SK-N-SH treated with all-trans-retinoic acid at 6 μM for 48 hours (cell line): ENCODE results near the gene TADA2A.

Experiments used
- ATAC-seq: fragments of 200-7000 bp; cut with Tn5 transposase; 3 replicates; pipeline ENCODE4 v1.9.1; 2020; ENCODE audit warnings: mild to moderate bottlenecking, moderate library complexity
- ARNTL ChIP-seq: fragments of 450-650 bp; formaldehyde crosslinking; IDR thresholded peaks from 2 replicates; pipeline ENCODE4 v1.5.0; 2020; ENCODE audit warnings: low read depth, mild to moderate bottlenecking, moderate library complexity, borderline replicate concordance
- BACH2 ChIP-seq: fragments of 250-450 bp; sonication (Bioruptor Pico); IDR thresholded peaks from 2 replicates; pipeline ENCODE4 v1.9.0; 2021; ENCODE audit warnings: mild to moderate bottlenecking, borderline replicate concordance
- CREB5 ChIP-seq: fragments of 250-450 bp; sonication (Bioruptor Pico); IDR thresholded peaks from 2 replicates; pipeline ENCODE4 v1.5.1; 2020; ENCODE audit warnings: low read depth, mild to moderate bottlenecking, moderate library complexity
- CSDC2 ChIP-seq: fragments of 250-450 bp; sonication (Bioruptor Pico); IDR thresholded peaks from 2 replicates; pipeline ENCODE4 v1.5.0; 2020; ENCODE audit warnings: mild to moderate bottlenecking, moderate library complexity
- ESRRG ChIP-seq: fragments of 250-450 bp; sonication (Bioruptor Pico); IDR thresholded peaks from 2 replicates; pipeline ENCODE4 v1.6.1; 2021; ENCODE audit warnings: mild to moderate bottlenecking
- GLIS3 ChIP-seq: fragments of 250-450 bp; sonication (Bioruptor Pico); IDR thresholded peaks from 2 replicates; pipeline ENCODE4 v1.5.0; 2020; ENCODE audit warnings: mild to moderate bottlenecking, moderate library complexity
- ISL1 ChIP-seq: fragments of 250-450 bp; sonication (Bioruptor Pico); IDR thresholded peaks from 2 replicates; pipeline ENCODE4 v2.1.2; 2022; ENCODE audit warnings: mild to moderate bottlenecking, moderate library complexity
- OSR1 ChIP-seq: fragments of 250-450 bp; sonication (Bioruptor Pico); IDR thresholded peaks from 2 replicates; pipeline ENCODE4 v1.8.0; 2022; ENCODE audit warnings: moderate library complexity, mild to moderate bottlenecking, inconsistent platforms
- PPARA ChIP-seq: fragments of 250-450 bp; sonication (Bioruptor Pico); IDR thresholded peaks from 2 replicates; pipeline ENCODE4 v1.5.0; 2020; ENCODE audit warnings: mild to moderate bottlenecking, borderline replicate concordance
- RARB ChIP-seq: fragments of 250-450 bp; sonication (Bioruptor Pico); IDR thresholded peaks from 2 replicates; pipeline ENCODE4 v1.8.0; 2021; ENCODE audit warnings: mild to moderate bottlenecking, moderate library complexity
- SNAI2 ChIP-seq: fragments of 250-450 bp; sonication (Bioruptor Pico); IDR thresholded peaks from 2 replicates; pipeline ENCODE4 v1.5.0; 2020; ENCODE audit warnings: mild to moderate bottlenecking, moderate library complexity
- TOX ChIP-seq: fragments of 250-450 bp; sonication (Bioruptor Pico); IDR thresholded peaks from 2 replicates; pipeline ENCODE4 v1.8.0; 2021; ENCODE audit warnings: mild to moderate bottlenecking, moderate library complexity, borderline replicate concordance
- TSHZ2 ChIP-seq: fragments of 250-450 bp; sonication (Bioruptor Pico); IDR thresholded peaks from 2 replicates; pipeline ENCODE4 v1.5.0; 2020; ENCODE audit warnings: mild to moderate bottlenecking, moderate library complexity
- ZC3H10 ChIP-seq: fragments of 250-450 bp; sonication (Bioruptor Pico); IDR thresholded peaks from 2 replicates; pipeline ENCODE4 v1.5.1; 2021; ENCODE audit warnings: mild to moderate bottlenecking, moderate library complexity
- ZFP30 ChIP-seq: fragments of 450-650 bp; formaldehyde crosslinking; IDR thresholded peaks from 2 replicates; pipeline ENCODE4 v1.5.0; 2022; ENCODE audit warnings: mild to moderate bottlenecking, moderate library complexity
- ZNF565 ChIP-seq: fragments of 450-650 bp; formaldehyde crosslinking; conservative IDR thresholded peaks from 2 replicates; pipeline ENCODE4 v1.5.0; 2020; ENCODE audit warnings: low read depth, mild to moderate bottlenecking, moderate library complexity
- ZNF70 ChIP-seq: fragments of 450-650 bp; formaldehyde crosslinking; IDR thresholded peaks from 2 replicates; pipeline ENCODE4 v1.5.0; 2020; ENCODE audit warnings: mild to moderate bottlenecking, moderate library complexity
- ZNF8 ChIP-seq: fragments of 450-650 bp; formaldehyde crosslinking; IDR thresholded peaks from 2 replicates; pipeline ENCODE4 v1.5.0; 2020; ENCODE audit warnings: mild to moderate bottlenecking, moderate library complexity
- TF ChIP-seq, protein P1 (sequence below): fragments of 250-450 bp; sonication (Bioruptor Pico); IDR thresholded peaks from 2 replicates; pipeline ENCODE4 v1.5.1; 2021; ENCODE audit warnings: mild to moderate bottlenecking, moderate library complexity
- TF ChIP-seq, protein P2 (sequence below): fragments of 250-450 bp; sonication (Bioruptor Pico); IDR thresholded peaks from 2 replicates; pipeline ENCODE4 v1.8.0; 2021; ENCODE audit warnings: low read depth, mild to moderate bottlenecking, moderate library complexity, borderline replicate concordance

The TADA2A gene

DNA sequence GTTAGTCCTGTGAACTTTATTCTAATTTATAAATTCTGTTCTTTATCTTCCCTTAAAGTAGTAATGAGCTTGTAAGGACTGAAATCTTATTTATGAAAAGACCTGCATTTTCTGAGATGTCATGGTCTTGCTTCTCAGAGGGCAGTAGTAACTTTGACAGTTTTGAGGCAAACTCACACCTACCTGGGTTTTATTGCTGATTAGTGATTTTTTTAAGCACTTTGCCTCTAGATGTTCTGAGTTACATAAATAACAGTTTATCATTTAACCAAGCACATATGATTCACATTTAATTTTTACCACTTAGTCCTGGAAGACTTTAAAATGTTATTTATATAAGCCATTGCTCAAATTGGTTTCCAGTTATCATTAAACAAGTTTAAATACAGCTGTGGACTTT lies 93.7 kb downstream of the TADA2A start:
- TF ChIP-seq ZNF565 (CRISPR knock-in tag) (no peak), BACH2 (CRISPR knock-in tag) (no peak), ZFP30 (CRISPR knock-in tag) (no peak), ESRRG (CRISPR knock-in tag) (no peak), ZNF70 (CRISPR knock-in tag) (no peak), ARNTL (CRISPR knock-in tag) (no peak), ZC3H10 (CRISPR knock-in tag) (no peak), GLIS3 (no peak), ZNF8 (CRISPR knock-in tag) (no peak), TOX (no peak), SNAI2 (CRISPR knock-in tag) (no peak), ISL1 (CRISPR knock-in tag) (no peak), CSDC2 (CRISPR knock-in tag) (no peak), OSR1 (CRISPR knock-in tag) (no peak), TSHZ2 (CRISPR knock-in tag) (no peak), RARB (CRISPR knock-in tag) (no peak)
- no peak for ATAC-seq

DNA sequence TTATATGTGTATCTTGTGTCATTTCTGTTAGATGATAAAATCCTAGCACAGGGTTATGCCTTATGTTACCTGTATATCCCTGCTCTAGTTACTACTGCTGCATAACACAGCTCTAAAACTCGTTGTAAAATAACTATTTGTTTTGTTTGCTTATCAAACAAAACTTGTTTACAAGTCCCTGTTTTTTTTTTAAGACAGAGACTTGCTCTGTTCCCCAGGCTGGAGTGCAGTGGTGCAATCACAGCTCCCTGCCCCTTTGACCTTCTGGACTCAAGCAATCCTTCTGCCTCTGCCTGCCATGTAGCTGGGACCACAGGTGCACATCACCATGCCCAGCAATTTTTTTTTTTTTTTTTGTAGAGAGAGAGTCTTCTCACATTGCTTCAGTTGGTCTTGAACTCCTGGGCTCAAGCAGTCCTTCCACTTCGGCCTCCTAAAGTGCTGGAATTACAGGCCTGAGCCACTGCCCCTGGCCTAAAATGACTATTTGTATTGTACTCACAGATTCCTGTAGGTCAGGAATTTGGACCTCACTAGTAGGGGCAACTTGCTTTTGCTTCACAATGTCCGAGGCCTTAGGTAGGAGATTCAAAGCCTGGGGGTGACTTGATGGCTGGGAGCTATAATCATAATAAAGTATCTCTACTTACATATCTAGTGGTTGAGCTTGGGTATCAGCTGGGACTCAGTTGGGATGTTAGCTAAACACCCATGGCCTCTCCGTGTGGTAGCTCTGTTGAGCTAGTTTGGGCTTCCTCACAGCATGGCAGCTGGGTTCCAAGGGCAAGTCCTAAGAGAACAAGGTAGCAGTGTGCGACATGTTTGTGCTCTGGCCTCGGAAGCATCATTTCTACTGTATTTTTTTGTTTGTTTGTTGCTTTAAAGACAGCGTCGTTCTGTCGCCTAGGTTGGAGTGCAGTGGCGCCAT lies 95.6 kb downstream of the TADA2A start:
- no peak for TF ChIP-seq CREB5
- ATAC-seq = no peak

DNA sequence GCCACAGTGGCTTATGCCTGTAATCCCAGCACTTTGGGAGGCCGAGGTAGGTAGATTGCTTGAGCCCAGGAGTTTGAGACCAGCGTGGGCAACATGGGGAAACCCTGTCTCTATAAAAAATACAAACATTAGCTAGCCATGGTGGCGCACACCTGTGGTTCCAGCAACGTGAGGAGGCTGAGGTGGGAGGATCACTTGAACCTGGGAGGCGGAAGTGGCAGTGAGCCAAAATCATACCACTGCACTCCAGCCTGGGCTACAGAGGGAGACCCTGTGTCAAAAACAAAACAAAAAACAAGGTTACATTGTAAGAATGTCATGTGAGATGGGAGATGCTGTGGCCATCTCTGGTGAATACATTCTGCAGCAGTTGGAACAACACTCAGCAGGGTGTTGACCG lies 96.5 kb downstream of the TADA2A start:
- ATAC-seq = no peak
- TF ChIP-seq CREB5 (no peak), BACH2 (CRISPR knock-in tag) (no peak), CSDC2 (CRISPR knock-in tag) (no peak), ESRRG (CRISPR knock-in tag) (no peak), RARB (CRISPR knock-in tag) (no peak), ZNF8 (CRISPR knock-in tag) (no peak), PPARA (CRISPR knock-in tag) (no peak), OSR1 (CRISPR knock-in tag) (no peak), ZFP30 (CRISPR knock-in tag) (no peak), ISL1 (CRISPR knock-in tag) (no peak), TSHZ2 (CRISPR knock-in tag) (no peak), SNAI2 (CRISPR knock-in tag) (no peak), ZNF565 (CRISPR knock-in tag) (no peak), GLIS3 (no peak)
- TF ChIP-seq, protein P1, sequence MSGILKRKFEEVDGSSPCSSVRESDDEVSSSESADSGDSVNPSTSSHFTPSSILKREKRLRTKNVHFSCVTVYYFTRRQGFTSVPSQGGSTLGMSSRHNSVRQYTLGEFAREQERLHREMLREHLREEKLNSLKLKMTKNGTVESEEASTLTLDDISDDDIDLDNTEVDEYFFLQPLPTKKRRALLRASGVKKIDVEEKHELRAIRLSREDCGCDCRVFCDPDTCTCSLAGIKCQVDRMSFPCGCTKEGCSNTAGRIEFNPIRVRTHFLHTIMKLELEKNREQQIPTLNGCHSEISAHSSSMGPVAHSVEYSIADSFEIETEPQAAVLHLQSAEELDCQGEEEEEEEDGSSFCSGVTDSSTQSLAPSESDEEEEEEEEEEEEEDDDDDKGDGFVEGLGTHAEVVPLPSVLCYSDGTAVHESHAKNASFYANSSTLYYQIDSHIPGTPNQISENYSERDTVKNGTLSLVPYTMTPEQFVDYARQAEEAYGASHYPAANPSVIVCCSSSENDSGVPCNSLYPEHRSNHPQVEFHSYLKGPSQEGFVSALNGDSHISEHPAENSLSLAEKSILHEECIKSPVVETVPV = no peak
- TF ChIP-seq, protein P2, sequence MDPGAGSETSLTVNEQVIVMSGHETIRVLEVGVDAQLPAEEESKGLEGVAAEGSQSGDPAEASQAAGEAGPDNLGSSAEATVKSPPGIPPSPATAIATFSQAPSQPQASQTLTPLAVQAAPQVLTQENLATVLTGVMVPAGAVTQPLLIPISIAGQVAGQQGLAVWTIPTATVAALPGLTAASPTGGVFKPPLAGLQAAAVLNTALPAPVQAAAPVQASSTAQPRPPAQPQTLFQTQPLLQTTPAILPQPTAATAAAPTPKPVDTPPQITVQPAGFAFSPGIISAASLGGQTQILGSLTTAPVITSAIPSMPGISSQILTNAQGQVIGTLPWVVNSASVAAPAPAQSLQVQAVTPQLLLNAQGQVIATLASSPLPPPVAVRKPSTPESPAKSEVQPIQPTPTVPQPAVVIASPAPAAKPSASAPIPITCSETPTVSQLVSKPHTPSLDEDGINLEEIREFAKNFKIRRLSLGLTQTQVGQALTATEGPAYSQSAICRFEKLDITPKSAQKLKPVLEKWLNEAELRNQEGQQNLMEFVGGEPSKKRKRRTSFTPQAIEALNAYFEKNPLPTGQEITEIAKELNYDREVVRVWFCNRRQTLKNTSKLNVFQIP = no peak
